ENCODE data around the gene ANXA6.

The ANXA6 gene

GRCh38 chr5:151122828-151123227 is 34.8 kb downstream of the ANXA6 start:
- Mint-ChIP-seq H3K4me1 (peaks cover 18% of the 10 kb centered on the region), H3K27me3 (ENCODE audit: low read depth) (no peaks in the 10 kb centered on the region), H3K9me3 (no peaks in the 10 kb centered on the region), H3K4me3 (no peak overlapping the region), H3K36me3 (ENCODE audit: low read depth) (peaks cover 66% of the 10 kb centered on the region), H3K27ac (no peak overlapping the region)
- TF ChIP-seq CTCF (IDR thresholded peaks at IDR 0.05; ENCODE audit: unreplicated experiment in 3 of 3): no peak

GRCh38 chr5:151121665-151122064 is 35.9 kb downstream of the ANXA6 start:
- no peaks in the 10 kb centered on the region for H3K9me3 Mint-ChIP-seq
- peaks cover 73% of the 10 kb centered on the region for H3K36me3 Mint-ChIP-seq (ENCODE audit: low read depth)
- no peak overlapping the region for H3K4me3 Mint-ChIP-seq
- peak overlapping the region in 1 of 3 experiments; percentile 56 for H3K27ac Mint-ChIP-seq
- H3K27me3 Mint-ChIP-seq (ENCODE audit: low read depth): no peaks in the 10 kb centered on the region
- no peak for TF ChIP-seq CTCF (IDR thresholded peaks at IDR 0.05; ENCODE audit: unreplicated experiment in 3 of 3)
- H3K4me1 Mint-ChIP-seq: peaks cover 11% of the 10 kb centered on the region

DNA sequence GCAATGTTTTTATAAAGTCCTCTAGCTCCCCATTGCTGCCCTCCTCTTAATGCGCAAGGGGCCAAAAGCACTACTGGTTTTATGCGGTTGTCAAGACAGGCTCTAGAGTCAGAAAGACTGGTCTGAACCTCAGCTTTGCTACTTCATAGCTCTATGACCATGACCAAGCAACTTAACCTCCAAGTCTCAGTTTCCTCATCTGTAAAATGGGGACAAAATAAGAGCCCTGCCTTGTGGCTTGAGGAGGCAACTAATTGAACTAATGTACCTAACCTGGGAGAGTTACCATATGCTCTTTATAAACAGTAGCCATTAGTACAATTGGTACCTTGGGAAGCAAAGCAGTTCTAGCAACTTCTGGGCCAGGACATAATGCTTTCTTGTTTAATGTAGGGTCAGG is 36.5 kb downstream of the ANXA6 start:
- no peak for TF ChIP-seq CTCF (IDR thresholded peaks at IDR 0.05; ENCODE audit: unreplicated experiment in 3 of 3)
- no peak overlapping the region for H3K4me3 Mint-ChIP-seq
- H3K36me3 Mint-ChIP-seq (ENCODE audit: low read depth): peaks cover 70% of the 10 kb centered on the region
- H3K4me1 Mint-ChIP-seq: peaks cover 11% of the 10 kb centered on the region
- H3K9me3 Mint-ChIP-seq: no peaks in the 10 kb centered on the region
- H3K27me3 Mint-ChIP-seq (ENCODE audit: low read depth): no peaks in the 10 kb centered on the region
- no peak overlapping the region for H3K27ac Mint-ChIP-seq

DNA sequence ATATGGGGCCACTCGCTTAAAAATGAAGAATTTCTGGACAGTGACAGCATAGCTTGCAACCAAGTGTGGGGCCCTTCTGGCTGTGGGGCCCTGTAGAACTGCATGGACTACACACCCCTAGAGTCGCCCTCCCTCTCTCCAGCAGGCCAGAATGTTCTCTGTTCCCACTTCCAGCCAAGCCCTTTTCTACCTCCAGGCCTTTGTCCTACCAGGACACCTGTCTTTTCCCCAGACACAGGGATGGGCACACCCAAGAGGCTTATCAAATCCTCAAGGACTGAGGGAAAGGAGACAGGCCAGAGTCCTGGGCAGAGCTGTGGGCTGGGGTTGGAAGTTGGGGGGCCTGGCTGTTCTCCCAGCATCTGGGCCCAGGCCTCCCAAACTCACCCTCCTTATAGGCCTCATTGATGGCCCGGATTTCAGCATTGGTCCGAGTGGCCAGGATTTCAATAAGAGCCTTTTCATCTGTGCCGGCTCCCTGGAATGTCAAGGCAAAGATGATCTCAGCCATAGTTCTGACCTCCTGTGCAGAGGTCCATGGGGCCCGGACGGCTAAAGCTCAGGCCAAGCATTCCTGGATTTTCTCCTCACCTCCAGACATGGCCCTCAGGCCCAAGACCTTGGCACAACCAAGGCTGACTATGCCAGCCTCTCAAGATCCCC is 38.5 kb downstream of the ANXA6 start:
- peaks cover 57% of the 10 kb centered on the region for H3K36me3 Mint-ChIP-seq (ENCODE audit: low read depth)
- peak overlapping the region in 1 of 3 experiments; percentile 22 for H3K27ac Mint-ChIP-seq
- H3K4me1 Mint-ChIP-seq: peaks cover 11% of the 10 kb centered on the region
- no peak overlapping the region for H3K4me3 Mint-ChIP-seq
- TF ChIP-seq CTCF (IDR thresholded peaks at IDR 0.05; ENCODE audit: unreplicated experiment in 3 of 3): no peak
- no peaks in the 10 kb centered on the region for H3K9me3 Mint-ChIP-seq
- no peaks in the 10 kb centered on the region for H3K27me3 Mint-ChIP-seq (ENCODE audit: low read depth)

- no peaks in the 10 kb centered on the region for H3K9me3 Mint-ChIP-seq
- peak; percentile 88 to 95 (median 93) for TF ChIP-seq CTCF (IDR thresholded peaks at IDR 0.05; ENCODE audit: unreplicated experiment in 3 of 3)
- H3K27me3 Mint-ChIP-seq (ENCODE audit: low read depth): no peaks in the 10 kb centered on the region
Observed at GRCh38 chr5:151115272-151115905, 42.2 kb downstream of the ANXA6 start.

GRCh38 chr5:151113651-151114050 is 43.9 kb downstream of the ANXA6 start:
- no peaks in the 10 kb centered on the region for H3K4me1 Mint-ChIP-seq

More at GRCh38 chr5:151115272-151115905, 42.2 kb downstream of the ANXA6 start:
- H3K4me3 Mint-ChIP-seq: no peak overlapping the region
- no peak overlapping the region for H3K27ac Mint-ChIP-seq
- H3K4me1 Mint-ChIP-seq: no peaks in the 10 kb centered on the region
- peaks cover 48% of the 10 kb centered on the region for H3K36me3 Mint-ChIP-seq (ENCODE audit: low read depth)

More at GRCh38 chr5:151113651-151114050, 43.9 kb downstream of the ANXA6 start:
- H3K4me3 Mint-ChIP-seq: no peak overlapping the region
- no peaks in the 10 kb centered on the region for H3K9me3 Mint-ChIP-seq
- peaks cover 41% of the 10 kb centered on the region for H3K36me3 Mint-ChIP-seq (ENCODE audit: low read depth)
- no peak for TF ChIP-seq CTCF (IDR thresholded peaks at IDR 0.05; ENCODE audit: unreplicated experiment in 3 of 3)
- H3K27me3 Mint-ChIP-seq (ENCODE audit: low read depth): no peaks in the 10 kb centered on the region
- H3K27ac Mint-ChIP-seq: no peak overlapping the region

Measured in nephron (organoid).